Prostate gland (tissue), 2 donors: ENCODE results near the gene APC. TPM values are rescaled to one million over a fixed set of nuclear protein-coding genes. Genes with fewer than 3 reads are reported as not detected.
A peak's percentile ranks its signal among the peaks of the same experiment; 100 is the strongest.

Experiments
- DNase-seq: peaks from one replicate; pipeline ENCODE4 v3.0.0-alpha.2; 2019; ENCODE audit warnings: low spot score
- H3K27ac ChIP-seq, 2 donors: fragments of 200-600 bp; sonication (generic); 2 replicates each; pipeline ENCODE4 v1.5.1; 2017 to 2019
- H3K27me3 ChIP-seq: fragments of 200-600 bp; sonication (generic); replicated peaks from 2 replicates; pipeline ENCODE4 v1.5.1; 2019; ENCODE audit not compliant: insufficient read depth
- H3K36me3 ChIP-seq, 2 donors: fragments of 200-600 bp; sonication (generic); 1 replicate in 1 of 2; 2 replicates in 1 of 2; pipeline versions ENCODE4 v1.5.1 to v1.8.1; 2017 to 2019
- H3K4me1 ChIP-seq: fragments of 200-600 bp; sonication (generic); replicated peaks from 2 replicates; pipeline ENCODE4 v1.5.1; 2019
- H3K4me3 ChIP-seq, 2 donors: fragments of 200-600 bp; sonication (generic); 2 replicates each; pipeline ENCODE4 v1.5.1; 2017 to 2019
- H3K9me3 ChIP-seq: fragments of 200-600 bp; sonication (generic); 2 replicates; pipeline ENCODE4 v1.5.1; 2017
- POLR2A ChIP-seq: fragments of 450-650 bp; IDR thresholded peaks from one replicate; pipeline ENCODE4 v1.6.1; 2016; ENCODE audit warnings: antibody characterized with exemption, mild to moderate bottlenecking
- POLR2AphosphoS5 ChIP-seq: sonication (generic); formaldehyde crosslinking; IDR thresholded peaks from one replicate; pipeline ENCODE4 v1.6.1; 2017; ENCODE audit warnings: antibody characterized with exemption
- WGBS: methylation state at CpG from one replicate; pipeline ENCODE4 v1.1.5; 2018; 5-methylcytosine and 5-hydroxymethylcytosine counted together
- intact Hi-C: fragments of 100-400 bp; cut with DNase I; formaldehyde crosslinking; loops from one replicate; pipeline ENCODE4 v1.14.2; 2022
- total RNA-seq, 2 donors: library from RNA; depleted of rRNA; stranded (reverse); fragments of >200 nt; gene quantifications; one replicate each; pipeline ENCODE4 v1.1.0, GENCODE V29; 2016
- TF ChIP-seq, protein P1 (sequence below), 4 experiments: fragments of 200-600 bp in 2 of 4; fragments of 450-650 bp in 2 of 4; sonication (generic) in 2 of 4; IDR thresholded peaks; 1 replicate in 3 of 4; 2 replicates in 1 of 4; pipeline ENCODE4 v1.5.1; 2016 to 2019; ENCODE audit warnings: antibody characterized with exemption in 4 of 4, mild to moderate bottlenecking in 2 of 4, moderate library complexity in 2 of 4

APC gene
- total RNA-seq, result 10 to 100 TPM; 37.6 to 84.1 TPM

DNA sequence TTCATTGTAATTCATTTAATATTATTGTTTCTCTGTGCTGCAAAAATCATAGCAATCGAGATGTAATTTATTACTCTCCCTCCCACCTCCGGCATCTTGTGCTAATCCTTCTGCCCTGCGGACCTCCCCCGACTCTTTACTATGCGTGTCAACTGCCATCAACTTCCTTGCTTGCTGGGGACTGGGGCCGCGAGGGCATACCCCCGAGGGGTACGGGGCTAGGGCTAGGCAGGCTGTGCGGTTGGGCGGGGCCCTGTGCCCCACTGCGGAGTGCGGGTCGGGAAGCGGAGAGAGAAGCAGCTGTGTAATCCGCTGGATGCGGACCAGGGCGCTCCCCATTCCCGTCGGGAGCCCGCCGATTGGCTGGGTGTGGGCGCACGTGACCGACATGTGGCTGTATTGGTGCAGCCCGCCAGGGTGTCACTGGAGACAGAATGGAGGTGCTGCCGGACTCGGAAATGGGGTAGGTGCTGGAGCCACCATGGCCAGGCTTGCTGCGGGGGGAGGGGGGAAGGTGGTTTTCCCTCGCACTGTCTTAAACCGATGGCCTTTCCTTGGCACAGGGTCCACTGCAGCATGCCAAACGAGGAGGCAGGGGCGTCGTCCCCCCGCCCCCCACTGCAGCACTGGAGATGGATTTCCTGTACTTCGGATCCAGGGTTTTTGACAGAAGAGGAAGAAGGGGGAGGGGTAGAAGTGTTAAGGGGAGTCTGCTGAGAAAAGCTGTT is at the start of gene APC:
Gene APC, plus strand, starts transcription at position 423 of the 728 bp plus-strand sequence. CDS start 17,006 bp downstream, outside the sequence.
- Histone ChIP-seq H3K27ac (no peak within 1 kb of the TSS), H3K27me3 (no peaks in the 10 kb centered on the region), H3K9me3 (no peaks in the 10 kb centered on the region), H3K4me3 (peak within 1 kb of the TSS; percentile 41 to 45), H3K4me1 (no peaks in the 10 kb centered on the region), H3K36me3 (no peaks in the 10 kb centered on the region)
- DNase-seq, result peak; percentile 72
- TF ChIP-seq POLR2A (peak; percentile 36), POLR2AphosphoS5 (peak; percentile 69)
- TF ChIP-seq, protein P1, sequence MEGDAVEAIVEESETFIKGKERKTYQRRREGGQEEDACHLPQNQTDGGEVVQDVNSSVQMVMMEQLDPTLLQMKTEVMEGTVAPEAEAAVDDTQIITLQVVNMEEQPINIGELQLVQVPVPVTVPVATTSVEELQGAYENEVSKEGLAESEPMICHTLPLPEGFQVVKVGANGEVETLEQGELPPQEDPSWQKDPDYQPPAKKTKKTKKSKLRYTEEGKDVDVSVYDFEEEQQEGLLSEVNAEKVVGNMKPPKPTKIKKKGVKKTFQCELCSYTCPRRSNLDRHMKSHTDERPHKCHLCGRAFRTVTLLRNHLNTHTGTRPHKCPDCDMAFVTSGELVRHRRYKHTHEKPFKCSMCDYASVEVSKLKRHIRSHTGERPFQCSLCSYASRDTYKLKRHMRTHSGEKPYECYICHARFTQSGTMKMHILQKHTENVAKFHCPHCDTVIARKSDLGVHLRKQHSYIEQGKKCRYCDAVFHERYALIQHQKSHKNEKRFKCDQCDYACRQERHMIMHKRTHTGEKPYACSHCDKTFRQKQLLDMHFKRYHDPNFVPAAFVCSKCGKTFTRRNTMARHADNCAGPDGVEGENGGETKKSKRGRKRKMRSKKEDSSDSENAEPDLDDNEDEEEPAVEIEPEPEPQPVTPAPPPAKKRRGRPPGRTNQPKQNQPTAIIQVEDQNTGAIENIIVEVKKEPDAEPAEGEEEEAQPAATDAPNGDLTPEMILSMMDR (IDR thresholded peaks at IDR 0.05), result peak in 2 of 4 experiments; percentile 16 to 18
- intact Hi-C loops, result no loop called here
- 1% methylated on average over 36 of the region's 36 CpGs for WGBS

DNA sequence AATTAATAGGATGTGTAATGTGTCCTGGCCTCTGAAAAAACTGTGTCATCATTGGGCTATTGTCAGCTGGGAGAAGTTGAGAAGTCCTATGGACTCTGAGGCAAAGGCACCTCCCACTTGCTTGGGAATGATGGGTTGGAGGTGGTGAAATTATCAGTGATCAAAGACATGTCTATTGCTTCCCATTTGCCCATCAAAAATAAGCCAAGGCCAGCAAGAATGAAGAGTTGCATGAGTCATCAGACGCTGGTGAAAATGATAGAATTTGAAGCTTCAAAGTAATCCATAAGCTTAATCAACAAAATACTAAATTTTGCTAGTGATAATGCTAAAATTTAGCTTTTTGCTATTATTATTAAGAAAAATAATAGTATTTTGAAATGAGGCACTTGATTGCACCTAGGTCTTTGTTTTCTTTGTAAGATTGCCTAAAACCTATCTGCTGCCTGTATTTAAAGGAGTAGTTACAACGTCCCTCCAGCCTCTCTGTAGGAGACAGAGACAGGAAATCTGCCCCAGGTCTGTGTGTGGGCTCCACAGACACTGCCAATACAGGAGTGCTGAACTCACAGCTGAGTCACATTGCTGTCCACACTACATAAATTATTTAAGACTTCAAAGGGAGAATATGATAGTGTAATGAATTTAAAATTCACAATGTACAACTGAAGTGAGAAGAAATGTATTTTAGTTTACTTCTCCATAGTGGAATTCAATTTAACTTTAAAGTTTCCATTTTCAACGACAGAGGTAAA is 48.4 kb upstream of the APC start:
- DNase-seq, result no peak
- Histone ChIP-seq H3K4me3 (no peak overlapping the region), H3K9me3 (no peaks in the 10 kb centered on the region), H3K27me3 (no peaks in the 10 kb centered on the region), H3K4me1 (no peaks in the 10 kb centered on the region), H3K36me3 (no peaks in the 10 kb centered on the region), H3K27ac (no peak overlapping the region)
- TF ChIP-seq, protein P1 (IDR thresholded peaks at IDR 0.05), result no peak
- no peak for TF ChIP-seq POLR2A
- no peak for TF ChIP-seq POLR2AphosphoS5
- intact Hi-C loops, result no loop called here
- 52% methylated on average over 3 of the region's 3 CpGs for WGBS

DNA sequence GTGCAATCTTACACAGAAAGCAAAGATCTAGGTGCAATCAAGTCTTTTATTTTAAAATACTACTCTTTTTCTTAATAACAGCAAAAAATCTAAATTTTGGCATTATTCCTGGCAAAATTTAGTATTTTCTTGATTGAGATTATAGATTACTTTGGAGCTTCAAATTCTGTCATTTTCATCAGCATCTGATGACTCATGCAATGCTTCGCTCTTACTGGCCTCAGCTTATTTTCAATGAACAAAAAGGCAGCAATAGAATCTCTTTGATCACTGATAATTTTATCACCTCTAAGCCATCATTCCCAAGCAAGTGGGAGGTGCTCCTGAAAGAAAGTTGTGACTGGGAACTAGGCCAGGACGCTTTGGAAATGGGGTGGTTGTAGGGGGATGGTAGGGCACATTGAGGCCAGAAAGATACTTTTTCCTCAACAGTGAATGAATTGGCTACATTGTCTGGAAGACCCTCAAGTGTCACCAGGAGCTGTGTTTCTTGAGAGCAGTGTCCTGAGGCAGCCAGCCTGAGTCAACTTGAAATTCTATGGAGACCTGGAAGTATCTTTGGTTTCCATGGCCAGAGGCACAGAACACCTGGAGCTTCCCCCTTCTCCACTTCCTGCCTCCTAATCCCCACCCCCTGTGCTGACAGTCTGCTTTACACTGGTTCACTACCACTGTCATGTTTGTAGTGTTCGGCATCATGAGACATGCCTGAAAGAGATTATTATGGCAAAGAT is 46.9 kb upstream of the APC start:
- 88% methylated on average over 3 of the region's 3 CpGs for WGBS
- intact Hi-C loops, result no loop called here
- Histone ChIP-seq H3K27me3 (no peaks in the 10 kb centered on the region), H3K4me3 (no peak overlapping the region), H3K9me3 (no peaks in the 10 kb centered on the region), H3K36me3 (no peaks in the 10 kb centered on the region), H3K4me1 (no peaks in the 10 kb centered on the region), H3K27ac (no peak overlapping the region)
- TF ChIP-seq POLR2A (no peak), POLR2AphosphoS5 (no peak)
- TF ChIP-seq, protein P1 (IDR thresholded peaks at IDR 0.05), result no peak
- no peak for DNase-seq

DNA sequence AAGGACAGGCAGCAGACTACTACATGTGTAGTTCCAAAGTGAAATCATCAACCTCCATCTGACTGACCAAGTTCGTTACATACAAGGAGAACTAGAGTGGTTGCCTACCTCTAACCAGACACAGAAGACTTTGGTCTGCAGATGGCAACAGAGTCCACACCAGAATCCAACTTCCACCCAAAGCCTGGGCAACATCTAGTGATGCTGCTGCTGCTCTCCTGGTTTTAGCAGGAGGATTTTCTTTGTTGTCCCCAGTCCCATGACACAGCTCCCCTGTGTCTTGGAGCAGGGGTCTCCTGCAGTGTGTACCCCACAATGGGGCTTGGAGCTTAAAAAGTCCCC is 46.4 kb upstream of the APC start:
- WGBS, result 77% methylated on average over 1 of the region's 1 CpG
- Histone ChIP-seq H3K9me3 (no peaks in the 10 kb centered on the region), H3K4me3 (no peak overlapping the region), H3K27me3 (no peaks in the 10 kb centered on the region), H3K36me3 (no peaks in the 10 kb centered on the region), H3K27ac (no peak overlapping the region), H3K4me1 (no peaks in the 10 kb centered on the region)
- TF ChIP-seq, protein P1 (IDR thresholded peaks at IDR 0.05), result no peak
- TF ChIP-seq POLR2AphosphoS5 (no peak), POLR2A (no peak)
- intact Hi-C loops, result no loop called here
- DNase-seq, result no peak
